Right lobe of liver (tissue), 4 donors: ENCODE results near the gene FNDC10.

Experiments used
- POLR2A ChIP-seq: fragments of 450-650 bp; IDR thresholded peaks from one replicate; pipeline ENCODE4 v1.6.1; 2017; ENCODE audit warnings: antibody characterized with exemption, mild to moderate bottlenecking
- TF ChIP-seq, protein P1 (sequence below), 4 donors: fragments of 200-600 bp in 3 of 4; fragments of 450-650 bp in 1 of 4; IDR thresholded peaks; one replicate each; pipeline versions ENCODE4 v1.5.1 to v1.8.0; 2016 to 2022; ENCODE audit warnings: antibody characterized with exemption in 4 of 4, mild to moderate bottlenecking in 2 of 4
- donor health status: DM: no; HTN: no; CAD: no.
- donor health status: DM: no; HTN: no; CAD: no.
- donor health status: DM: no; HTN: yes; CAD: no.

DNA sequence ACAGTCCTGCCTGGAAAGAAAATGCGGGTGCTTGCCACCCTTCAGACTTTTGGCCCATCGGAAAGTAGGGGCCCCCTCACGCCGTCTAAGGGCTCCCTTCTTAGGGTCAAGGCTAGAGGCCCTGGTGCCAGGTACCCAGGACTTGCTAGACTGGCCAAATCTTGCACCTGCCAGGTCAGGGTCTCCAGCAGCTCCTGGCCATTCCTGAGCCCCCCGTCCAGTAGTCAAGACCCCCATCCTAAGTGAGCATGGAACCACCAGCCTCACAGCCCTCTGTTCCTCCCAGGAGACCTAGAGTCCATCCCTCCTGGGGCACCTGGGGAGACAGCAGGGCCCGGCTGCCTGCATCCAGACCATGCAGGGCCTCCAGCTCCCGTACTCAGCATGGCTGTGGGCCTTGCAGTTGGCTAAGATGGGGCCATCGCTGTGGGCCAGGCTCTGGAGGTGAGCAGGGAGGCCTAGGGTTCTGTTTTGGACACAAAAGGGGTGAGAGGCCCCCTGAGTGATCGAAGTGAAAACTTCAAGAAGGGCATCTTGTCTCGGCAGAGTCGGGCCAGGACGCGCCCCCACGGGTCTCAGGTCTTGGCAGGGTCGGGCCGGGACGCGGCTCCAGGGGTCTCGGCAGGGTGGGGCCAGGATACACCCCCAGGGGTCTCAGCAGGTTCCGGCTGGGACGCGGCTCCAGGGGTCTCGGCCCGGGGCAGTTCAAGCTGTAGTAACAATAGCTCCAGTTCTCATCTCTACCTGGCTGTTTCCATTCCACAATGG lies 5.9 kb downstream of the FNDC10 start:
- TF ChIP-seq, protein P1, sequence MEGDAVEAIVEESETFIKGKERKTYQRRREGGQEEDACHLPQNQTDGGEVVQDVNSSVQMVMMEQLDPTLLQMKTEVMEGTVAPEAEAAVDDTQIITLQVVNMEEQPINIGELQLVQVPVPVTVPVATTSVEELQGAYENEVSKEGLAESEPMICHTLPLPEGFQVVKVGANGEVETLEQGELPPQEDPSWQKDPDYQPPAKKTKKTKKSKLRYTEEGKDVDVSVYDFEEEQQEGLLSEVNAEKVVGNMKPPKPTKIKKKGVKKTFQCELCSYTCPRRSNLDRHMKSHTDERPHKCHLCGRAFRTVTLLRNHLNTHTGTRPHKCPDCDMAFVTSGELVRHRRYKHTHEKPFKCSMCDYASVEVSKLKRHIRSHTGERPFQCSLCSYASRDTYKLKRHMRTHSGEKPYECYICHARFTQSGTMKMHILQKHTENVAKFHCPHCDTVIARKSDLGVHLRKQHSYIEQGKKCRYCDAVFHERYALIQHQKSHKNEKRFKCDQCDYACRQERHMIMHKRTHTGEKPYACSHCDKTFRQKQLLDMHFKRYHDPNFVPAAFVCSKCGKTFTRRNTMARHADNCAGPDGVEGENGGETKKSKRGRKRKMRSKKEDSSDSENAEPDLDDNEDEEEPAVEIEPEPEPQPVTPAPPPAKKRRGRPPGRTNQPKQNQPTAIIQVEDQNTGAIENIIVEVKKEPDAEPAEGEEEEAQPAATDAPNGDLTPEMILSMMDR (IDR thresholded peaks at IDR 0.05), result no peak
- TF ChIP-seq POLR2A, result no peak
